ENCODE results near the gene CMTM5.
"Not testable (repeated sequence)": the region's sequence is repeated elsewhere in the genome, so short reads cannot be mapped to it uniquely, and the experiment has no call there.

CMTM5 gene

DNA sequence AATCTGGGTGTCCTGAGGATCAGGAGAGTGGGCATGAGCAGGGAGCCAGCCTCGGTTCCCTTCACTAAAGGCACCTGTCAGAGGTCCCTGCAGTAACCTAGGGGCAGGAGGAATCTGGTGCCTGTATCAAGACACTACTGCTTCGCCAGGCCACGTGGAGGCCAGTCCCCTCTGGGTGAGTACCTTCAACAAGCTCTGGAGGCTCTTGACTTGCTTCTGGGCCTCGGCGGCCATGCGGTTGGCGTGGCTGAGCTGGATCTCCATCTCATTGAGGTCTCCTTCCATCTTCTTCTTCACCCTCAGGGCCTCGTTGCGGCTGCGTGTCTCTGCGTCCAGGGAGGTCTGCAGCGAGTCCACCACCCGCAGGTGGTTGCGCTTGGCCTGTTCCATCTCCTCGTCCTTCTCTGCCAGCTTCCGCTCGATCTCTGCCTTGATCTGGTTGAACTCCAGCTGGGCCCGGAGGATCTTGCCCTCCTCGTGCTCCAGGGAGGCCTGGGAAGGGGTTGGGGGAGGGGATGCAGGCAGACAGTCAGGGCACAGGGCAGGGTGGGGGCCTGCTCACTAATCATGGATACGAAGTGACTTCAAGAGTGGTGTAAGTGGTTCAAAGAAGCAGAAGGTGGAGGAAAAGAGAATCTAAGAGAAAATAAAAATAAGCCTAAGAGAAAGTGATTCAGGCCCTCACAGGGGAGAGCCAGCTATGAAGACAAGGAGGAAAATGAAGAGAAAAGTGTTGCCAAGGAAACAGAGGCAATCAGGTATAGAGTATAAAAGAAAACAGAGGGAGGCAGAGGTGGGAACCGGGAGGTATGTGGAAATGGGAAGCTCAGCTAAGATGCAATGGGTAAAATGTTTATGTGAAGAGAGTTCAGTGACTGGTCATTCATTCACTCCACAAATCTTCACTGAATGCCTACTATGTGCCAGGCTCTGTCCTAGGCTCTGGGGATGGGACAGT lies 39.3 kb downstream of the CMTM5 start:
- no peak for DNase-seq

DNA sequence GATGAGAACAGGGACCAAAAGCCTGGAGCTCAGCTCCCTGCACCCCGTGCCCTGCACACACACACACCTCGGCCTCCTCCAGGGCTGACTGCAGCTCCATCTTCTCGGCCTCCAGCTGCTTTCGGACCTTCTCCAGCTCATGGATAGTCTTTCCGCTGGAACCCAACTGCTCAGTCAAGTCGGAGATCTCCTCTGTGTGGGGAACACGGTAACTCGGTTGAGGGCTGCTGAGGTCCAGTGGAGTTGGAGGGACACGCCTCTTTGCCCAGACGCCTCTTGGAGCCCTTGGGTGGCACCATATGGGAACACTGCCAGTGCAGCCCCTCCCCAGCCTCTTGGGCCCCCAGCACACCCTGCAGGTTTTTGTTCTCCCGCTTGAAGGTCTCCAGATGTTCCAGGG lies 40.0 kb downstream of the CMTM5 start:
- no peak for DNase-seq

DNA sequence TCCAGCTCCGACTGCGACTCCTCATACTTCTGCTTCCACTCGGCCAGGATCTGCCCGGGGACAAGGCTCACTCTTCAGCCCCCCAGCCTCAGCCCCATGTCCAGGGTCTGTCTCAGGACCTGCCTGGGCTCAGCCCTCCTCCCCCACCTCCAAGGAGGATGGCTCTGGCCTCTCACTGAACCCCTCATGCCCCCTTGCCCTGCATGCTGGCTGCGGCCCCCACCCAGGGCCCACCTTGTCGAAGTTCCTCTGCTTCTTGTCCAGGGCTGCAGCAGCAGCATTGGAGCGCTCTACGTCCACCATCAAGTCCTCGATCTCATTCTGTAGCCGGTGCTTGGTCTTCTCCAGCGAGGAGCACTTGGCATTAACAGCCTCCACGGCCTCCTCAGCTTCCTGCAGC lies 40.4 kb downstream of the CMTM5 start:
- DNase-seq, result not testable (repeated sequence)

DNA sequence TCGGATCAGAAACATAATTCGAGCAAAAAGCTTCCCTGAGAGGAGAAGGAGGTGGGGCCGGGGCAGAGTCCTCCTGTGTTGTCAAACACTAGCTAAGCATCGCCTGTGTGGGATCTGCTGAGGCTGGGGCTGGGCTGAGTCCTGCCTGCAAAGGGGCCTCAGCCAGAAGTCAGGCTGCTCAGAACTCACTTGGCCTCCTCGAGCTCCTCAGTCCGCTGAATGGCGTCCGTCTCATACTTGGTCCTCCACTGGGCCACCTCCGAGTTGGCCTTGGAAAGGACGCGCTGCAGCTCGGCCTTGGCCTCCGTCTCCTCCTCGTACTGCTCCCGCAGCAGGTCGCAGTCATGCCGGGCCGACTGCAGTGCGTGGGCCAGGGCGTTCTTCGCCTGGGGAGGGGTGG lies 41.2 kb downstream of the CMTM5 start:
- DNase-seq, result no peak

DNA sequence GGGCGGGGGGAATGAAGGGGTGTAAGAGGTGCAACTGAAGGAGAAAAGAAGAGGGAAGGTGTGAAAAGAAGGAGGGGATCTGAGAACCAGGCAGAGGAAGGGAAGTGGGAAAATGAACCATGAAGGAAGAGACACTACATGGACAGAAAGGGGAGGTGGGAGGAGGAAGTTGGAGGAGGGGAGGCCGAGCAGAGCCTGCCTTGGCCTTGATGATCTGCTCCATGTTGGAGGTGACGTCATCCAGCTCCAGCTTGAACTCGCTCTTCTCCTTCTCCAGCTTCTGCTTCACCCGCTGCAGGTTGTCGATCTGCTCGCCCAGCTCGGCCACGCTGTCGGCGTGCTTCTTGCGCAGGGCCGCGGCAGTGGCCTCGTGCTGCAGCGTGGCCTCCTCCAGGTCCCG lies 42.8 kb downstream of the CMTM5 start:
- not testable (repeated sequence) for DNase-seq

DNA sequence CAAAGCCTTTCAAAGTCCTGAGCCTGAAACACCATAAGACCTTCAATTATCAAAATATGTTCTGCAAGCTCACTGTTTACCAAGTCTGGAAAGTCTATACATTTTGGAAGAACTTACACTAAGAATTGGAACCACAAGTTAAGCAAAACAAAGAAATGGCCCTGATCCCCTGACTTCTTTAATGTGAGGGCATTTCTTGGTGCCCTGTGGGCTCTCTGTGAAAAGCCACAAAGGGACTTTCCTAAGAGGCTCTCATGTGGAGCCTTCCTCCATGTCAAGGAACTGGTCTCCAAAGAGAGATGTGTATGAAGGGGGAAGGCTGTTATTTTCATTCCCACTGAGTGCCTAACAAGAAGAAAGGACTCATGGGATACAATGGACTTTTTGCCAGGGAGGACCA lies 44.7 kb downstream of the CMTM5 start:
- no peak for DNase-seq

DNA sequence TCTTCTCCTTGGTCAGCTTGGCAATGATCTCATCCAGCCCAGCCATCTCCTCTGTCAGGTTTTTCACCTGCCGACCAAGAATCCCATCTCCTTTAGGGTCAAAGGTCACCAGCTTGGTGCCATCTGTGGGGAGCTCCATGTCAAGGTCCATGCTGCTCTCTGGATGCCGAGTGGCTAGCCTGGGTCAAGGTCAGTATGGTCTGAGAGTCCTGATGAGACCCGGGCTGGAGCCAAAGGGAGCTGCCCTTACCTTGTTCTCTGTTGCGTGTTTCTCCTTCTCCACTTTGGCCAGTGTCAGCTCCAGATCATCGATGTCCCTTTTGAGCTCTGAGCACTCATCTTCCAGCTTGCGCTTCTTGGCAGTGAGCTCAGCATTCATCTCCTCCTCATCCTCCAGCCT lies 46.8 kb downstream of the CMTM5 start:
- DNase-seq, result no peak

DNA sequence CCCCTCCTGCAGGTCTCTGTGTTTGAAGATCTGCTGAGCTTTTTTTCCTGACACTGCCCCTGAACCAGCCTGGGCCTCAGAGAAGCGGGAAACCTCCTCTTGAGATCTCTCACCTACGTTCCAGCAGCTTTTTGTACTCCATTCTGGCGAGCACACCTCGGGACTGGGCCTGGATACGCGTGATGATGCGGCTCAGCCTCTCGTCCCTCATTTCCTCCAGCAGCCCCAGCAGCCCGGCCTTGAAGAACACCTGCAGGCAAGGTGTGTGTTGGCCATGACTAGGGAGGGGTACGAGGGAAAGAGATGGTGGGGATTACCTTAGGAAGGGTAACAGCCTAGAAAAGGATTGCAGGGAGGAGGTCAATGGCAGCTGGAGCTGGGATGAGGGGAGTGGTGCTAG lies 48.3 kb downstream of the CMTM5 start:
- DNase-seq, result no peak

DNA sequence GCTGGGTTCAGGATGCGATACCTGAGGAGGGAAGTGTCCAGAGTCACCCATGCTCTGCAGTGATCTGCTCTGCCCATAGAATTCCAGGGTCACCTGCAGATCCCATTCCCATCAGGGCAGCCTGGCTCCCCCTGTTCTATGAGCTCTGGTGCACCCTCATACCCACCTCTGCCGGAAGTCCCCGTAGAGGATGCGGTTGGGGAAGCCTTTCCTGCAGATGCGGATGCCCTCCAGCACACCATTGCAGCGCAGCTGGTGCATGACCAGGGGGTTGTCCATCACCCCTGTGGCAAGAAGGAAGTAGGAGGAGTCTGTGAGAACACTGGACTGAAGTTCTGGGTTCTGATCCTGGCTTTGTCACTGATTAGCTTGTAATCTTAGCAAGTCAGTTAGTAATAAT lies 49.0 kb downstream of the CMTM5 start:
- DNase-seq, result not testable (repeated sequence)

DNA sequence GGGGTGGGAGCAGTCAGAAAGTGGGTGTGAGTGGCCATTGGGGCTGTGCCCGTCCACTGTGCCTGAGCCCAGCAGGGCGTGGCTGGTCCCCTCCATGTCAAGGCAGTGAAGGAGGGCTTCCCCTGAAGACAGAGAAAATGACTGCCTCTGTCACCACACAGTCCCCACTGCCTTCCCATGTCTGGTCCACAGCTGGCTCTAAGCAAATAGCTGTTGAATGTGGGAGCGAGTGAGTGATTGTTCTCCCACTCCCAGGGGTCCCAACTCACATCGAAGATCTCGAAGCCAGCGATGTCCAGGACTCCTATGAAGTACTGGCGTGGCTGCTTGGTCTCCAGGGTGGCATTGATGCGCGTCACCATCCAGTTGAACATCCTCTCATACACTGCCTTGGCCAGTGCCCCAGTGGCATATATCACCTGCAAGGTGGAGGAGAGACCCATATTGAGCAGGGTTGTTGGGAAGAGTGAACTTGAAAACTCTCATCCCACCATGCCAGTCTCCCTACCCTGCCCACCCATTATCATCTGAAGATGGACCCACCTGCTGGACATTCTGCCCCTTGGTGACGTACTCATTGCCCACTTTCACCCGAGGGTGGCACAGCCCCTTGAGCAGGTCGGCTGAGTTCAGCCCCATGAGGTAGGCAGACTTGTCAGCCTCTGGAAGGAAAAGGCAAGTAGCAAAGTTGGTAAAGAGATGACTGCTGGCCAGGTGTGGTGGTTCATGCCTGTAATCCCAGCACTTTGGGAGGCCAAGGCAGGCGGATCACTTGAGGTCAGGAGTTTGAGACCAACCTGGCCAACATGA lies 52.0 kb downstream of the CMTM5 start:
- no peak for DNase-seq

All from cortex of kidney (tissue), 1 donor.